Osteoblast (primary cell): ENCODE results near the gene SPOCD1. TPM values are rescaled to one million over a fixed set of nuclear protein-coding genes. Genes with fewer than 3 reads are reported as not detected.

Experiments used
- DNase-seq: peaks from one replicate; pipeline ENCODE4 v3.0.0; 2011; ENCODE audit warnings: low spot score, mixed read lengths; ENCODE audit not compliant: insufficient read length; ENCODE audit errors: missing footprints
- H2AFZ ChIP-seq: 2 replicates; pipeline ENCODE4 v1.6.0; 2011; ENCODE audit warnings: mild to moderate bottlenecking, low read length
- H3K27ac ChIP-seq: 2 replicates; pipeline ENCODE4 v1.5.1; 2011; ENCODE audit warnings: mild to moderate bottlenecking, low read depth, low read length, moderate library complexity
- H3K27me3 ChIP-seq: 2 replicates; pipeline ENCODE4 v1.6.0; 2012; ENCODE audit warnings: mild to moderate bottlenecking, control low read depth, inconsistent platforms, low read length, moderate library complexity; ENCODE audit not compliant: insufficient read depth
- H3K36me3 ChIP-seq: 2 replicates; pipeline ENCODE4 v1.5.1; 2011; ENCODE audit warnings: mild to moderate bottlenecking, low read length, control low read depth, moderate library complexity; ENCODE audit not compliant: insufficient read depth
- H3K4me1 ChIP-seq: 2 replicates; pipeline ENCODE4 v1.5.1; 2011; ENCODE audit warnings: mild to moderate bottlenecking, low read length, control low read depth, moderate library complexity; ENCODE audit not compliant: insufficient read depth
- H3K4me2 ChIP-seq: 2 replicates; pipeline ENCODE4 v1.6.0; 2011; ENCODE audit warnings: mild to moderate bottlenecking, low read length; ENCODE audit not compliant: insufficient read depth
- H3K4me3 ChIP-seq: fragments of 200-600 bp; sonication (generic); 3 replicates; pipeline ENCODE4 v1.5.1; 2012; ENCODE audit warnings: mild to moderate bottlenecking, low read length, inconsistent platforms; ENCODE audit not compliant: insufficient read depth
- H3K79me2 ChIP-seq: 2 replicates; pipeline ENCODE4 v1.6.0; 2012; ENCODE audit warnings: mild to moderate bottlenecking, low read length, control low read depth, inconsistent platforms; ENCODE audit not compliant: insufficient read depth
- H3K9me3 ChIP-seq: 2 replicates; pipeline ENCODE4 v1.5.1; 2011; ENCODE audit warnings: low read depth, low read length, control low read depth
- H4K20me1 ChIP-seq: 2 replicates; pipeline ENCODE4 v1.6.0; 2012; ENCODE audit warnings: mild to moderate bottlenecking, low read length, control low read depth; ENCODE audit not compliant: insufficient read depth
- total RNA-seq: library from RNA; depleted of rRNA; stranded (reverse); fragments of >200 nt; gene quantifications from 2 replicates; pipeline ENCODE4 v1.2.3, GENCODE V29; 2012
- TF ChIP-seq, protein P1 (sequence below): IDR thresholded peaks from 2 replicates; pipeline ENCODE4 v1.5.1; 2011; ENCODE audit warnings: mild to moderate bottlenecking, low read depth, low read length, moderate library complexity; ENCODE audit errors: extremely low read depth

The SPOCD1 gene
- total RNA-seq, 1 donor: 58.6 TPM

DNA sequence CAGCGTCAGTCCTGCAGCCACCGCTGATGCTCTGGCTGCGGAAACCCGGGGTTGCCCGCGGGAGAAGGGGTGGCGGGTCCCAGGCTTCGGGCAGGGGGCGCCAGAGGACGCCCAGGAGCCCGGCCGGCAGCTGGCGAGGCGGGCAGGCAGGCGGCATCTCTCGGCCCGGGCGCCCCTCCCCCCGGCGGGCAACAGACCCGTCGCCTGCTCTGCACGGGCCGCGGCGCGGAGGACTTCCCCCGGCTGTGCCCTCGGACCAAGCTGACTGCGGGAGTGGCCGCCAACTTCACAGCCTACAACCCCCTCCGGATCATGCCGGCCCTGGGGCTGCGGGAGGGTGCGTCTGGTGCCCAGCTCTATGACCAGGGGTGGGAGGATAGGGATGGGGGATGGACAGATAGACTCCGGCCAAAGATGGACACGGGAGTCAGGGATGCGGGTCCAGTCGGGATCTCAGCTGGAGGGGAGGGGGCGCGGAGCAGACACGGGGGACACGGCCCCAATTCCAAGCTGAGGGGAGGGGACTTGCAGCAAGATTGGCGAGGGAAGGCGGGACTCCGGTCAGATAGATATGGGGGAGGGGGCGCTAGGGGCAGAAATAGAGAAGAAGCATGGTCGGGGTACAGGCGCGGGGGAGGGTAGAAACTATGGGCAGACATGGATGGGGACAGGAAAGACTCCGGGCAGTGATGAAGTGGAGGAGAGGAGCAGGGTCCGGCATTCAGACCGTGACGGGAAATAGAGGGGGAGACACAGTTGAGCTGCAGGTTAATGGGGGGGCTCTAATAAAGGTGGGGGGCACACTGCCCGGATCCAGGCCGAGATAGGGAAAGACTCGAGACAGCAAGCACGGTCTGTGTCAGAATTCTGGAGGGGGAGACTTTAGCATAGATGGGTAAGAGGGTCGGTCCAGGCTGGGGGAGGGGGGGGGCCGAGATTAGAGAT, 52.8 kb downstream of the SPOCD1 start:
- H3K36me3 ChIP-seq: no peaks in the 10 kb centered on the region
- H3K79me2 ChIP-seq: peaks cover 2% of the 10 kb centered on the region
- peaks cover 36% of the 10 kb centered on the region for H3K4me1 ChIP-seq
- H3K27ac ChIP-seq: no peak overlapping the region
- peaks cover 8% of the 10 kb centered on the region for H3K27me3 ChIP-seq
- no peaks in the 10 kb centered on the region for H3K9me3 ChIP-seq
- peaks cover 10% of the 10 kb centered on the region for H4K20me1 ChIP-seq
- H3K4me2 ChIP-seq: peak overlapping the region; percentile 92
- H3K4me3 ChIP-seq: peak overlapping the region; percentile 80
- TF ChIP-seq, protein P1, sequence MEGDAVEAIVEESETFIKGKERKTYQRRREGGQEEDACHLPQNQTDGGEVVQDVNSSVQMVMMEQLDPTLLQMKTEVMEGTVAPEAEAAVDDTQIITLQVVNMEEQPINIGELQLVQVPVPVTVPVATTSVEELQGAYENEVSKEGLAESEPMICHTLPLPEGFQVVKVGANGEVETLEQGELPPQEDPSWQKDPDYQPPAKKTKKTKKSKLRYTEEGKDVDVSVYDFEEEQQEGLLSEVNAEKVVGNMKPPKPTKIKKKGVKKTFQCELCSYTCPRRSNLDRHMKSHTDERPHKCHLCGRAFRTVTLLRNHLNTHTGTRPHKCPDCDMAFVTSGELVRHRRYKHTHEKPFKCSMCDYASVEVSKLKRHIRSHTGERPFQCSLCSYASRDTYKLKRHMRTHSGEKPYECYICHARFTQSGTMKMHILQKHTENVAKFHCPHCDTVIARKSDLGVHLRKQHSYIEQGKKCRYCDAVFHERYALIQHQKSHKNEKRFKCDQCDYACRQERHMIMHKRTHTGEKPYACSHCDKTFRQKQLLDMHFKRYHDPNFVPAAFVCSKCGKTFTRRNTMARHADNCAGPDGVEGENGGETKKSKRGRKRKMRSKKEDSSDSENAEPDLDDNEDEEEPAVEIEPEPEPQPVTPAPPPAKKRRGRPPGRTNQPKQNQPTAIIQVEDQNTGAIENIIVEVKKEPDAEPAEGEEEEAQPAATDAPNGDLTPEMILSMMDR: peak; percentile 38
- peak overlapping the region; percentile 64 for H2AFZ ChIP-seq
- peak; percentile 99 for DNase-seq

DNA sequence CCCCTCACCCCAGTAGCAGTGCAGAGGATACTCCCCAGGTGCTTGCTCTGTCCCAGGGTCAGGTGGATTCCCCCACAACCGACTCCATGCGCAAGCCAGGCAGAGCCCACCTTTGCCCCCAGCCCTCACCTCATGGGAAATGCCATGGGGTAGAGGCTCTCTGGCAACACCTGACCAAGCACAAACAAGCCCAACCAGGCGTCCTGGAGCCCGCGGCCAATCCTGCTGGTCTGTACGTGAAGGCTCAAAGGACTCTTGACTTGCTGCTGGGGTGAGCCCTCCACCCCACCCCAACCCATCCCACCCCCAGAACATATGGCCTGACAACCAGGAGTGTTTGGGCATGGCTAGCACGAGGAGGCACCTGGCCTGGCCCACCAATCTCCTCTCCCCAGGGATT, 53.5 kb downstream of the SPOCD1 start:
- H3K27me3 ChIP-seq: peaks cover 2% of the 10 kb centered on the region
- TF ChIP-seq, protein P1: no peak
- H3K4me3 ChIP-seq: peak overlapping the region; percentile 80
- peaks cover 36% of the 10 kb centered on the region for H3K4me1 ChIP-seq
- H3K9me3 ChIP-seq: no peaks in the 10 kb centered on the region
- no peaks in the 10 kb centered on the region for H3K36me3 ChIP-seq
- H3K4me2 ChIP-seq: peak overlapping the region; percentile 92
- peaks cover 2% of the 10 kb centered on the region for H3K79me2 ChIP-seq
- peaks cover 10% of the 10 kb centered on the region for H4K20me1 ChIP-seq
- DNase-seq: no peak
- no peak overlapping the region for H3K27ac ChIP-seq
- no peak overlapping the region for H2AFZ ChIP-seq

DNA sequence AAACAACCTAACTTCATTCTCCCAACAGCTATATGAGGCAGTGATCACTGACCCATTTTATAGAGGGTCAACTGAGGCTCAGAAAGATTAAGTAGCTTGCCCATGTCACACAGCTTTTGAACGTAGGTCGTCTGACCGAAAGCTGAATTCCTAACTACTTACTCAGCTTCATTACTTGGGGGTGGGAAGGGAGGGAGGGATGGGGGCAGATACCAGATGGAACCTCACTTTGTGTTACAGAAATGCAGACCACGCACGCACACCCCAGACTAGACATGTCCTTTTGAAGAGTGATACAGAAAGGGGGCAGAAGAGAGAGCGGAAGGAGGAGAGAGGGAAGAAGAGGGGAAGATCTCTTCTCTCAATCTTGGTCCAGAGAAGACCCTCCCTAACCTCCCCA, 53.9 kb downstream of the SPOCD1 start:
- Histone ChIP-seq H3K4me3 (peak overlapping the region; percentile 80), H3K27me3 (peaks cover 2% of the 10 kb centered on the region), H3K36me3 (no peaks in the 10 kb centered on the region), H4K20me1 (peaks cover 10% of the 10 kb centered on the region), H3K79me2 (peaks cover 2% of the 10 kb centered on the region), H3K4me2 (peak overlapping the region; percentile 92), H3K4me1 (peaks cover 36% of the 10 kb centered on the region), H2AFZ (no peak overlapping the region), H3K9me3 (no peaks in the 10 kb centered on the region), H3K27ac (no peak overlapping the region)
- DNase-seq: no peak
- TF ChIP-seq, protein P1: no peak
